CD4-positive, alpha-beta memory T cell (primary cell): ENCODE results near the gene FAM229A. TPM values are rescaled to one million over a fixed set of nuclear protein-coding genes. Genes with fewer than 3 reads are reported as not detected.
A peak's percentile ranks its signal among the peaks of the same experiment; 100 is the strongest.

Source experiments
- CTCF ChIA-PET: fragments of 350-600 bp; sonication (Branson Sonifier 250); formaldehyde crosslinking; loops from one replicate; lab custom pipeline; 2021; ENCODE audit warnings: inconsistent platforms; ENCODE audit not compliant: partially characterized antibody; lab: Charles Lee
- POLR2A ChIA-PET: fragments of 350-600 bp; sonication (Branson Sonifier 250); formaldehyde crosslinking; loops from one replicate; lab custom pipeline; 2021; ENCODE audit not compliant: partially characterized antibody; lab: Charles Lee
- DNase-seq, 5 donors: peaks; one replicate each; pipeline versions ENCODE4 v3.0.0 to v3.0.0-alpha.2; 2020 to 2022; ENCODE audit warnings: mixed read lengths in 1 of 5
- H3K27ac ChIP-seq: one replicate; pipeline ENCODE4 v1.7.0; 2013; ENCODE audit warnings: low read depth, low read length
- H3K27me3 ChIP-seq: 2 replicates; pipeline ENCODE4 v1.7.0; 2013; ENCODE audit warnings: mild to moderate bottlenecking, low read length, moderate library complexity; ENCODE audit not compliant: insufficient read depth
- H3K36me3 ChIP-seq: 2 replicates; pipeline ENCODE4 v1.7.0; 2013; ENCODE audit warnings: mild to moderate bottlenecking, low read length, moderate library complexity; ENCODE audit not compliant: insufficient read depth
- H3K4me1 ChIP-seq: 2 replicates; pipeline ENCODE4 v1.7.0; 2013; ENCODE audit warnings: mild to moderate bottlenecking, low read length, moderate library complexity; ENCODE audit not compliant: insufficient read depth
- H3K4me3 ChIP-seq, 2 donors: one replicate each; pipeline ENCODE4 v1.7.0; 2013; ENCODE audit warnings: low read length in 2 of 2, mild to moderate bottlenecking in 1 of 2
- H3K9me3 ChIP-seq, 2 donors: one replicate each; pipeline ENCODE4 v1.7.0; 2013; ENCODE audit warnings: low read length in 2 of 2, control low read depth in 1 of 2; ENCODE audit not compliant: control insufficient read depth in 1 of 2
- H3K27ac Mint-ChIP-seq, 7 donors: one replicate each; pipeline ENCODE4 v1.8.0; 2020 to 2021; ENCODE audit warnings: mixed read lengths in 7 of 7, mild to moderate bottlenecking in 6 of 7, inconsistent platforms in 3 of 7, moderate library complexity in 3 of 7
- H3K27me3 Mint-ChIP-seq, 2 donors: one replicate each; pipeline ENCODE4 v1.8.0; 2020 to 2021; ENCODE audit warnings: mixed read lengths in 2 of 2
- H3K36me3 Mint-ChIP-seq, 2 donors: one replicate each; pipeline ENCODE4 v1.8.0; 2020 to 2021; ENCODE audit warnings: mixed read lengths in 2 of 2, inconsistent platforms in 1 of 2, mild to moderate bottlenecking in 1 of 2
- H3K4me1 Mint-ChIP-seq, 4 donors: one replicate each; pipeline ENCODE4 v1.8.0; 2020 to 2021; ENCODE audit warnings: mixed read lengths in 4 of 4, mild to moderate bottlenecking in 1 of 4
- H3K4me3 Mint-ChIP-seq, 8 donors: one replicate each; pipeline ENCODE4 v1.8.0; 2020 to 2021; ENCODE audit warnings: mixed read lengths in 8 of 8, mild to moderate bottlenecking in 7 of 8, moderate library complexity in 6 of 8, inconsistent platforms in 3 of 8
- H3K9me3 Mint-ChIP-seq, 8 donors: one replicate each; pipeline ENCODE4 v1.8.0; 2020 to 2021; ENCODE audit warnings: mixed read lengths in 8 of 8, mild to moderate bottlenecking in 5 of 8, inconsistent platforms in 3 of 8, moderate library complexity in 1 of 8
- intact Hi-C: fragments of 100-400 bp; cut with micrococcal nuclease; formaldehyde crosslinking; loops from one replicate; pipeline ENCODE4 v1.15.1; 2023
- polyA plus RNA-seq, 2 donors: library from polyadenylated mRNA; unstranded; fragments of 300-500 nt; fragmentation: Illumina TruSeq; gene quantifications; one replicate each; pipeline ENCODE4 v1.2.3, GENCODE V29; 2021
- total RNA-seq, 2 experiments: library from RNA; stranded (reverse); gene quantifications; one replicate each; pipeline ENCODE4 v1.2.3, GENCODE V29; 2021

Gene FAM229A
- total and polyA plus RNA-seq, 4 experiments from 2014 or later: 0.39 to 34.6 (median 32.2) TPM; not detected in 1

- Mint-ChIP-seq H3K4me3 (no peak overlapping the region), H3K36me3 (peaks cover 41 to 82% of the 10 kb centered on the region in 2 donors), H3K9me3 (no peaks in the 10 kb centered on the region), H3K27ac (peak overlapping the region in 2 of 7 donors; percentile 13 to 53), H3K4me1 (peaks cover 1 to 8% (median 7%) of the 10 kb centered on the region in 4 donors), H3K27me3 (no peaks in the 10 kb centered on the region)
- DNase-seq: no peak
- Histone ChIP-seq H3K36me3 (peaks cover 90% of the 10 kb centered on the region), H3K27me3 (no peaks in the 10 kb centered on the region), H3K4me1 (peaks cover 2% of the 10 kb centered on the region), H3K9me3 (no peaks in the 10 kb centered on the region), H3K27ac (no peak overlapping the region), H3K4me3 (no peak overlapping the region)
- intact Hi-C loops: no loop called here
- POLR2A ChIA-PET: interaction anchor here (1.4 to 1.9 kb wide), 2 partner anchors 17 to 86 kb away, joined by 3 to 4 read pairs; partner anchors contain the start of gene BSDC1
- CTCF ChIA-PET: interaction anchor here (1.6 to 2.1 kb wide), 2 partner anchors 129 to 162 kb away, joined by 6 to 14 read pairs; no protein-coding TSS in a partner anchor
Measured at GRCh38 chr1:32377541-32378220, 15.4 kb upstream of the FAM229A start.

GRCh38 chr1:32376199-32376598 is 13.9 kb upstream of the FAM229A start:
- Histone ChIP-seq H3K27me3 (no peaks in the 10 kb centered on the region), H3K36me3 (peaks cover 76% of the 10 kb centered on the region), H3K4me3 (no peak overlapping the region), H3K9me3 (no peaks in the 10 kb centered on the region), H3K27ac (no peak overlapping the region), H3K4me1 (peaks cover 15% of the 10 kb centered on the region)
- intact Hi-C loops: no loop called here
- H3K9me3 Mint-ChIP-seq: no peaks in the 10 kb centered on the region
- CTCF ChIA-PET: interaction anchor here (0.6 to 2.1 kb wide), 4 partner anchors 11 to 506 kb away, joined by 3 to 14 read pairs (median 5); no protein-coding TSS in a partner anchor
- DNase-seq: no peak
- peaks cover 41 to 82% of the 10 kb centered on the region in 2 donors for H3K36me3 Mint-ChIP-seq
- POLR2A ChIA-PET: interaction anchor here (1.4 to 1.9 kb wide), 2 partner anchors 18 to 85 kb away, joined by 3 to 4 read pairs; partner anchors contain the start of gene BSDC1
- H3K4me1 Mint-ChIP-seq: peaks cover 13 to 22% (median 19%) of the 10 kb centered on the region in 4 donors
- peak overlapping the region in 1 of 7 donors; percentile 11 for H3K27ac Mint-ChIP-seq
- H3K27me3 Mint-ChIP-seq: no peaks in the 10 kb centered on the region
- H3K4me3 Mint-ChIP-seq: no peak overlapping the region

- CTCF ChIA-PET: interaction anchor here (1.1 to 2.1 kb wide), 2 partner anchors 14 to 173 kb away, joined by 3 to 7 read pairs; no protein-coding TSS in a partner anchor
- Histone ChIP-seq H3K9me3 (no peaks in the 10 kb centered on the region), H3K27ac (no peak overlapping the region), H3K4me3 (no peak overlapping the region), H3K4me1 (peaks cover 15% of the 10 kb centered on the region), H3K36me3 (peaks cover 57% of the 10 kb centered on the region), H3K27me3 (no peaks in the 10 kb centered on the region)
- POLR2A ChIA-PET: no interaction called here
- Mint-ChIP-seq H3K27ac (no peak overlapping the region), H3K4me3 (no peak overlapping the region), H3K36me3 (peaks cover 30 to 68% of the 10 kb centered on the region in 2 donors), H3K4me1 (peaks cover 13 to 22% (median 20%) of the 10 kb centered on the region in 4 donors), H3K27me3 (no peaks in the 10 kb centered on the region), H3K9me3 (no peaks in the 10 kb centered on the region)
- DNase-seq: no peak
- intact Hi-C loops: loop anchor here (5.0 kb wide), 1 partner anchor 82 kb away; the partner anchor contains the start of gene HDAC1
Measured at GRCh38 chr1:32373996-32374592, 11.8 kb upstream of the FAM229A start.

GRCh38 chr1:32372149-32372756 is 10.0 kb upstream of the FAM229A start:
- Mint-ChIP-seq H3K36me3 (peaks cover 14 to 64% of the 10 kb centered on the region in 2 donors), H3K4me3 (peak overlapping the region in 4 of 8 donors; percentile 5 to 36 (median 16)), H3K27me3 (no peaks in the 10 kb centered on the region), H3K9me3 (no peaks in the 10 kb centered on the region), H3K27ac (peak overlapping the region in 6 of 7 donors; percentile 10 to 80 (median 47)), H3K4me1 (peaks cover 13 to 22% (median 20%) of the 10 kb centered on the region in 4 donors)
- H3K9me3 ChIP-seq: no peaks in the 10 kb centered on the region
- no peak overlapping the region for H3K27ac ChIP-seq
- peaks cover 15% of the 10 kb centered on the region for H3K4me1 ChIP-seq
- ChIA-PET CTCF (interaction anchor here (0.7 to 5.0 kb wide), 25 partner anchors 9 to 217 kb away, joined by 3 to 87 read pairs (median 4); partner anchors contain the start of genes BSDC1, CCDC28B, FAM167B and MARCKSL1), POLR2A (interaction anchor here (0.9 to 2.5 kb wide), 22 partner anchors 13 to 264 kb away, joined by 3 to 26 read pairs (median 4); partner anchors contain the start of genes BSDC1, CCDC28B, KPNA6 and MARCKSL1)
- intact Hi-C loops: loop anchor here (1.0 to 5.0 kb wide), 4 partner anchors 37 to 157 kb away; partner anchors contain the start of gene HDAC1
- no peaks in the 10 kb centered on the region for H3K27me3 ChIP-seq
- no peak overlapping the region for H3K4me3 ChIP-seq
- DNase-seq: peak; percentile 74 to 86 (median 77)
- H3K36me3 ChIP-seq: peaks cover 55% of the 10 kb centered on the region

GRCh38 chr1:32367912-32368635 is 5.8 kb upstream of the FAM229A start:
- no peaks in the 10 kb centered on the region for H3K27me3 ChIP-seq
- peaks cover 15% of the 10 kb centered on the region for H3K4me1 ChIP-seq
- H3K9me3 Mint-ChIP-seq: peaks cover 0 to 2% (median 0%) of the 10 kb centered on the region in 8 donors
- peaks cover 13 to 19% (median 18%) of the 10 kb centered on the region in 4 donors for H3K4me1 Mint-ChIP-seq
- no peak overlapping the region for H3K27ac ChIP-seq
- H3K27me3 Mint-ChIP-seq: no peaks in the 10 kb centered on the region
- no peak overlapping the region for H3K4me3 ChIP-seq
- no peak overlapping the region for H3K27ac Mint-ChIP-seq
- H3K36me3 Mint-ChIP-seq: peaks cover 17 to 63% of the 10 kb centered on the region in 2 donors
- peaks cover 52% of the 10 kb centered on the region for H3K36me3 ChIP-seq
- no peak for DNase-seq
- CTCF ChIA-PET: interaction anchor here (1.4 kb wide), 1 partner anchor 153 kb away, joined by 3 read pairs; no protein-coding TSS in a partner anchor
- no peak overlapping the region for H3K4me3 Mint-ChIP-seq
- no peaks in the 10 kb centered on the region for H3K9me3 ChIP-seq
- POLR2A ChIA-PET: interaction anchor here (0.9 to 1.0 kb wide), 2 partner anchors 32 to 120 kb away, joined by 3 to 4 read pairs; partner anchors contain the start of gene MARCKSL1
- intact Hi-C loops: no loop called here

GRCh38 chr1:32365445-32365844 is 3.2 kb upstream of the FAM229A start:
- intact Hi-C loops: no loop called here
- no peak for DNase-seq
- Histone ChIP-seq H3K36me3 (peaks cover 48% of the 10 kb centered on the region), H3K4me1 (peaks cover 7% of the 10 kb centered on the region), H3K4me3 (no peak overlapping the region), H3K27me3 (no peaks in the 10 kb centered on the region), H3K27ac (no peak overlapping the region), H3K9me3 (no peaks in the 10 kb centered on the region)
- Mint-ChIP-seq H3K4me3 (peak overlapping the region in 1 of 8 donors; percentile 36), H3K27me3 (peaks cover 3% of the 10 kb centered on the region in 2 donors), H3K4me1 (peaks cover 7 to 19% (median 11%) of the 10 kb centered on the region in 4 donors), H3K9me3 (peaks cover 0 to 4% (median 0%) of the 10 kb centered on the region in 8 donors), H3K27ac (peak overlapping the region in 2 of 7 donors; percentile 16 to 24), H3K36me3 (peaks cover 21 to 57% of the 10 kb centered on the region in 2 donors)
- POLR2A ChIA-PET: interaction anchor here (1.3 to 1.4 kb wide), 3 partner anchors 14 to 29 kb away, joined by 3 to 8 read pairs (median 5); partner anchors contain the start of genes BSDC1 and MARCKSL1
- CTCF ChIA-PET: interaction anchor here (0.9 to 1.7 kb wide), 2 partner anchors 13 to 149 kb away, joined by 3 to 4 read pairs; no protein-coding TSS in a partner anchor
